22Rv1 (cell line): ENCODE data around the gene RALGPS2.

Source experiments
- ZFX ChIP-seq: fragments of 450-650 bp; IDR thresholded peaks from 2 replicates; pipeline ENCODE4 v1.6.1; 2017; ENCODE audit warnings: antibody characterized with exemption, borderline replicate concordance
- TF ChIP-seq, protein P1 (sequence below): fragments of 450-650 bp; IDR thresholded peaks from 2 replicates; pipeline ENCODE4 v1.5.1; 2017; ENCODE audit warnings: mild to moderate bottlenecking

DNA sequence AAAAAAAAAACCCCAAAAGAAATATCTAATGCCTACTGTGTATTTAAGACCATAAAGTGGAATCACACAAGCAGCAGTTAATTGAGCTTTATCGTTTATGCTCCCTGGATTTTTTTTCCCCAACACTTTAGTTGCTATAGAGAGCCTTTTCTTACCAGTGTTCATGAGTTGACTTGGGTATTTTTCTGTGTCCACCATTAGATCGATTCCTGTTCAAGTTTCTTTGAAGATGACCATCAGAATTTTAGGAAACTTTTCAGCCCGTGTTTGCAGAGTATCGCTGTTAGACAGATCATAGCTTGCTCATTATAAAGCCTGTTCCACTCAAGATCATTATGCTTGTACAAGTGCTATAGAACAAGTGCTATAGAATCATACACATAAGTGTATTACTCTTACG lies 1.5 kb downstream of the RALGPS2 start:
- TF ChIP-seq, protein P1, sequence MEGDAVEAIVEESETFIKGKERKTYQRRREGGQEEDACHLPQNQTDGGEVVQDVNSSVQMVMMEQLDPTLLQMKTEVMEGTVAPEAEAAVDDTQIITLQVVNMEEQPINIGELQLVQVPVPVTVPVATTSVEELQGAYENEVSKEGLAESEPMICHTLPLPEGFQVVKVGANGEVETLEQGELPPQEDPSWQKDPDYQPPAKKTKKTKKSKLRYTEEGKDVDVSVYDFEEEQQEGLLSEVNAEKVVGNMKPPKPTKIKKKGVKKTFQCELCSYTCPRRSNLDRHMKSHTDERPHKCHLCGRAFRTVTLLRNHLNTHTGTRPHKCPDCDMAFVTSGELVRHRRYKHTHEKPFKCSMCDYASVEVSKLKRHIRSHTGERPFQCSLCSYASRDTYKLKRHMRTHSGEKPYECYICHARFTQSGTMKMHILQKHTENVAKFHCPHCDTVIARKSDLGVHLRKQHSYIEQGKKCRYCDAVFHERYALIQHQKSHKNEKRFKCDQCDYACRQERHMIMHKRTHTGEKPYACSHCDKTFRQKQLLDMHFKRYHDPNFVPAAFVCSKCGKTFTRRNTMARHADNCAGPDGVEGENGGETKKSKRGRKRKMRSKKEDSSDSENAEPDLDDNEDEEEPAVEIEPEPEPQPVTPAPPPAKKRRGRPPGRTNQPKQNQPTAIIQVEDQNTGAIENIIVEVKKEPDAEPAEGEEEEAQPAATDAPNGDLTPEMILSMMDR: no peak
- no peak for TF ChIP-seq ZFX
